Measurements from ENCODE around the gene ZNF695. TPM values are rescaled to one million over a fixed set of nuclear protein-coding genes. Genes with fewer than 3 reads are reported as not detected.

The ZNF695 gene
- total RNA-seq = 1.4 and 2.2 TPM in 2 replicates

DNA sequence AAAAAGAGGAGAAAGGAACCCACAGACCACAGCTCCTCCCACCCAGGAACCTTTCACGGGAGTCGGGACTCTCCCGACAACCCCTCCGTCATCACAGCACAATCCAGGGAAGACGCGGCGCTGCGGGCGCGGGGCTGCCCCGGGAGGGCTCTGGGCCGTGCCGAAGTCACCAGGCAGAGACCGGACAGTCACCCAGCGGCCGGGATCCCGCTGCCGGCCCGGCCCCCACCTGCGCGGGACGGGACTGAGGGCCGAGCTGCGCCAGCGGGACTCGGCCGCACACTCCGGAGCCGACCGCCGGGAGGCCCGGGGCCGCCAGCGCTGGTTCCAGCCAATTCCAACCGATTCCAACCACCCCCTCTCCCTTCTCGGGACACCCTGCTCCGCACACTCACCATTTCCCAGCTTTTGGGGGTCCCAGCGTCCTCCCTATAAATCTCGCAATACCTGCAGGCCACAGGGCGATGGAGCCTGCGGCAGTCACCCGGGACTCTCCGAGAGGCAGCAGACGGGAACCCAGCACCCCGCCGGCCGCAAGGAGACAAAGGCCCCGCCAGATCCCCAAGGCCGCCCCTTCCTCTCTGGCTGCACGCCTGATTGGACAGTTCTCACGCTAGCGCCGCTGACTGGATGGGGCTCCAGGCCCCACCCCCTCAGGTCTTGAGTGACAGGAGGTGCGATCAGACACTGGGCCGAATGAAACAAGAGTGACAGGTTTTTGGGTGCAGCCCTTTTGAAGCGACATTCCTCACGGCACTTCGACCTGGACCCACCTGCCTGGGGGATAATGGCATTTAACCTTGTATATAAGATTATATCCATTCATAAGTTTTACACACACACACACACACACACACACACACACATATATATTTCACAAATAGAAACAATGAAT lies at the start of gene ZNF695:
Gene ZNF695 (minus strand): TSS at position 547 of the 895 bp plus-strand sequence. CDS start 149 bp downstream, at position 398.

Other genes with a start within 250 kb of the ZNF695 start
- gene AHCTF1, start 76.1 kb downstream of the ZNF695 start, total RNA-seq = 22.6 and 23.4 TPM in 2 replicates
- gene ZNF670, start 70.8 kb upstream of the ZNF695 start, total RNA-seq = 1.2 and 1.7 TPM in 2 replicates
- 6.3 and 6.8 TPM in 2 replicates for gene ZNF669, start 96.3 kb upstream of the ZNF695 start, total RNA-seq
- 10.9 and 20.1 TPM in 2 replicates for gene ZNF124, start 164.0 kb upstream of the ZNF695 start, total RNA-seq
- not detected in 2 replicates for gene VN1R5, start 248.0 kb upstream of the ZNF695 start, total RNA-seq